Common myeloid progenitor, CD34-positive (primary cell): Measurements from ENCODE around the gene SHISAL2A.

ENCODE experiments used
- CTCF ChIA-PET: fragments of 350-600 bp; sonication (Branson Sonifier 250); formaldehyde crosslinking; loops from one replicate; lab custom pipeline; 2021; ENCODE audit warnings: antibody characterized with exemption; lab: Charles Lee
- POLR2A ChIA-PET: fragments of 350-600 bp; sonication (Branson Sonifier 250); formaldehyde crosslinking; loops from one replicate; lab custom pipeline; 2021; ENCODE audit warnings: antibody characterized with exemption; lab: Charles Lee
- DNase-seq, 3 donors: peaks; one replicate each; pipeline versions ENCODE4 v3.0.0 to v3.0.0-alpha.2; 2013
- H3K27ac ChIP-seq, 2 experiments: 1 replicate in 1 of 2; 2 replicates in 1 of 2; pipeline ENCODE4 v1.7.0; 2013; ENCODE audit warnings: inconsistent platforms in 2 of 2, low read length in 2 of 2, mild to moderate bottlenecking in 2 of 2, low read depth in 1 of 2, moderate library complexity in 1 of 2; ENCODE audit not compliant: severe bottlenecking in 2 of 2, insufficient read depth in 1 of 2, poor library complexity in 1 of 2
- H3K27me3 ChIP-seq, 5 experiments: replicated peaks in 2 of 5; 1 replicate in 3 of 5; 2 replicates in 2 of 5; pipeline versions ENCODE4 v1.6.1 to v1.7.0; 2013; ENCODE audit warnings: low read length in 4 of 5, mild to moderate bottlenecking in 2 of 5, moderate library complexity in 2 of 5, inconsistent platforms in 1 of 5; ENCODE audit not compliant: insufficient read depth in 5 of 5, control insufficient read depth in 4 of 5
- H3K36me3 ChIP-seq, 4 experiments: 1 replicate in 2 of 4; 2 replicates in 2 of 4; pipeline versions ENCODE4 v1.6.1 to v1.7.0; 2013; ENCODE audit warnings: low read length in 3 of 4, control low read depth in 1 of 4, mild to moderate bottlenecking in 1 of 4; ENCODE audit not compliant: control insufficient read depth in 4 of 4, insufficient read depth in 4 of 4
- H3K4me1 ChIP-seq, 4 experiments: 1 replicate in 3 of 4; 2 replicates in 1 of 4; pipeline versions ENCODE4 v1.6.1 to v1.7.1; 2013; ENCODE audit warnings: low read length in 3 of 4, mild to moderate bottlenecking in 3 of 4, control low read depth in 1 of 4, inconsistent platforms in 1 of 4, moderate library complexity in 1 of 4; ENCODE audit not compliant: control insufficient read depth in 4 of 4, insufficient read depth in 4 of 4; ENCODE audit errors: control extremely low read depth in 1 of 4
- H3K4me3 ChIP-seq, 7 experiments: 1 replicate in 4 of 7; 2 replicates in 3 of 7; pipeline versions ENCODE4 v1.5.1 to v1.7.0; 2013; ENCODE audit warnings: mild to moderate bottlenecking in 7 of 7, low read length in 6 of 7, moderate library complexity in 6 of 7, inconsistent platforms in 2 of 7, low read depth in 2 of 7, control low read depth in 1 of 7; ENCODE audit not compliant: insufficient read depth in 4 of 7, control insufficient read depth in 1 of 7; ENCODE audit errors: extremely low read depth in 1 of 7
- H3K9me3 ChIP-seq, 5 experiments: 1 replicate in 4 of 5; 2 replicates in 1 of 5; pipeline versions ENCODE4 v1.6.1 to v1.7.1; 2013; ENCODE audit warnings: low read length in 4 of 5, mild to moderate bottlenecking in 2 of 5, inconsistent platforms in 1 of 5, low read depth in 1 of 5, moderate library complexity in 1 of 5; ENCODE audit not compliant: control insufficient read depth in 4 of 5, insufficient read depth in 2 of 5; ENCODE audit errors: control extremely low read depth in 1 of 5
- WGBS: methylation state at CpG from one replicate; pipeline ENCODE4 v1.1.5; 2013; ENCODE audit not compliant: insufficient coverage; 5-methylcytosine and 5-hydroxymethylcytosine counted together

The SHISAL2A gene

GRCh38 chr1:52629667-52630066, 3.3 kb upstream of the SHISAL2A start:
- Histone ChIP-seq H3K27me3 (peaks cover 0 to 32% (median 18%) of the 10 kb centered on the region in 5 experiments), H3K4me1 (peaks cover 2 to 11% (median 9%) of the 10 kb centered on the region in 4 experiments), H3K36me3 (no peaks in the 10 kb centered on the region), H3K9me3 (peaks cover 0 to 4% (median 0%) of the 10 kb centered on the region in 5 experiments), H3K4me3 (no peak overlapping the region), H3K27ac (no peak overlapping the region)
- 100% methylated on average over 1 of the region's 2 CpGs for WGBS
- CTCF ChIA-PET, result no interaction called here
- POLR2A ChIA-PET, result no interaction called here
- DNase-seq, result no peak

GRCh38 chr1:52631759-52632331, 1.1 kb upstream of the SHISAL2A start:
- 97% methylated on average over 5 of the region's 8 CpGs for WGBS
- CTCF ChIA-PET, result interaction anchor here (2.2 kb wide), 1 partner anchor 28 kb away, joined by 5 read pairs; no protein-coding TSS in a partner anchor
- DNase-seq, result no peak
- peaks cover 0 to 9% (median 0%) of the 10 kb centered on the region in 5 experiments for H3K9me3 ChIP-seq
- no peak overlapping the region for H3K27ac ChIP-seq
- peaks cover 0 to 38% (median 18%) of the 10 kb centered on the region in 5 experiments for H3K27me3 ChIP-seq
- peaks cover 2 to 16% (median 10%) of the 10 kb centered on the region in 4 experiments for H3K4me1 ChIP-seq
- H3K36me3 ChIP-seq, result no peaks in the 10 kb centered on the region
- POLR2A ChIA-PET, result no interaction called here
- no peak overlapping the region for H3K4me3 ChIP-seq

- WGBS, result 4% methylated on average over 29 of the region's 52 CpGs
Observed at GRCh38 chr1:52633291-52633754, 355 bp downstream of the SHISAL2A start.

GRCh38 chr1:52634111-52634510, 1.1 kb downstream of the SHISAL2A start:
- WGBS, result 100% methylated on average over 2 of the region's 4 CpGs
- no peak for DNase-seq
- ChIA-PET CTCF (no interaction called here), POLR2A (interaction anchor here (1.1 kb wide), 1 partner anchor 20 kb away, joined by 3 read pairs; no protein-coding TSS in a partner anchor)
- peaks cover 0 to 9% (median 0%) of the 10 kb centered on the region in 5 experiments for H3K9me3 ChIP-seq
- no peak overlapping the region for H3K4me3 ChIP-seq
- no peaks in the 10 kb centered on the region for H3K36me3 ChIP-seq
- no peak overlapping the region for H3K27ac ChIP-seq
- H3K27me3 ChIP-seq, result peaks cover 0 to 38% (median 18%) of the 10 kb centered on the region in 5 experiments
- H3K4me1 ChIP-seq, result peaks cover 6 to 28% (median 14%) of the 10 kb centered on the region in 4 experiments

More at GRCh38 chr1:52633291-52633754, 355 bp downstream of the SHISAL2A start:
- Histone ChIP-seq H3K36me3 (no peaks in the 10 kb centered on the region), H3K9me3 (peaks cover 0 to 9% (median 0%) of the 10 kb centered on the region in 5 experiments), H3K27ac (no peak overlapping the region), H3K4me3 (peak overlapping the region; percentile 10 to 59 (median 45)), H3K4me1 (peaks cover 5 to 28% (median 14%) of the 10 kb centered on the region in 4 experiments), H3K27me3 (peaks cover 0 to 38% (median 18%) of the 10 kb centered on the region in 5 experiments)
- ChIA-PET POLR2A (interaction anchor here (1.1 kb wide), 1 partner anchor 20 kb away, joined by 3 read pairs; no protein-coding TSS in a partner anchor), CTCF (interaction anchor here (0.7 to 2.2 kb wide), 3 partner anchors 26 to 47 kb away, joined by 3 to 5 read pairs (median 3); no protein-coding TSS in a partner anchor)
- DNase-seq, result peak in 2 of 3 donors; percentile 50 to 68

- Histone ChIP-seq H3K27me3 (peaks cover 0 to 38% (median 18%) of the 10 kb centered on the region in 5 experiments), H3K9me3 (peaks cover 0 to 9% (median 0%) of the 10 kb centered on the region in 5 experiments), H3K4me3 (no peak overlapping the region), H3K4me1 (peaks cover 6 to 28% (median 14%) of the 10 kb centered on the region in 4 experiments), H3K27ac (no peak overlapping the region), H3K36me3 (no peaks in the 10 kb centered on the region)
- ChIA-PET CTCF (no interaction called here), POLR2A (no interaction called here)
- WGBS, result 100% methylated on average over 1 of the region's 4 CpGs
- DNase-seq, result no peak
Observed at GRCh38 chr1:52635321-52636089, 2.5 kb downstream of the SHISAL2A start.

- DNase-seq, result peak in 2 of 3 donors; percentile 56 to 63
- WGBS, result 71% methylated on average over 8 of the region's 11 CpGs
- POLR2A ChIA-PET, result no interaction called here
- peaks cover 0 to 9% (median 0%) of the 10 kb centered on the region in 5 experiments for H3K9me3 ChIP-seq
- CTCF ChIA-PET, result interaction anchor here (0.7 kb wide), 1 partner anchor 15 kb away, joined by 3 read pairs; no protein-coding TSS in a partner anchor
- H3K4me3 ChIP-seq, result no peak overlapping the region
- no peaks in the 10 kb centered on the region for H3K36me3 ChIP-seq
- peaks cover 6 to 38% (median 17%) of the 10 kb centered on the region in 4 experiments for H3K4me1 ChIP-seq
- H3K27ac ChIP-seq, result no peak overlapping the region
- peaks cover 0 to 32% (median 16%) of the 10 kb centered on the region in 5 experiments for H3K27me3 ChIP-seq
Observed at GRCh38 chr1:52636721-52637695, 4.0 kb downstream of the SHISAL2A start.
